Measurements from ENCODE around the gene CDH13.

- TF ChIP-seq POLR2A (IDR thresholded peaks at IDR 0.05) (no peak), CTCF (IDR thresholded peaks at IDR 0.05) (no peak)
These were observed 368.6 kb downstream of the CDH13 start for GRCh38 chr16:82995286-82995923.
